ENCODE data around the gene GGCT.
"Not testable (repeated sequence)": the region's sequence is repeated elsewhere in the genome, so short reads cannot be mapped to it uniquely, and the experiment has no call there.

Gene GGCT

GRCh38 chr7:30491417-30491816, 13.2 kb downstream of the GGCT start:
- FAIRE-seq: no peak
- no peak for TF ChIP-seq POLR2AphosphoS5 (IDR thresholded peaks at IDR 0.05; ENCODE audit: low read depth, low read length)
- DNase-seq (ENCODE audit: insufficient read length, low spot score): no peak

DNA sequence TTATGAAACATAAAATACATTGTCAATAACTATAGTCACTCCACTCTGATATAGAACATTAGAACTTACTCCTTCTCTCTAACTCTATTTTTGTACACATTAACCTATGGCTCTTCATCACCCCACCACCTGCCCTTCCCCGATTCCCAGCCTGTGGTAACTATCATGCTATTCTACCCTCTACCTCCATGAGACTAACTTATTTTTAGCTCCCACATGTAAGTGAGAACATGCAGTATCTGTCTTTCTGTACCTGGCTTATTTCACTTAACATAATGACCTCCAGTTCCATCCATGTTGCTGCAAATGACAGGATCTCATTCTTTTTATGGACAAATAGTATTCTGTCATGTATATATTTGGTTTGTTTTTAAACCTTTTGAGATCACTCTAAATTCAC, 17.3 kb downstream of the GGCT start:
- no peak for FAIRE-seq
- TF ChIP-seq POLR2A (IDR thresholded peaks at IDR 0.05; ENCODE audit: low read depth, low read length): no peak
- TF ChIP-seq POLR2AphosphoS5 (IDR thresholded peaks at IDR 0.05; ENCODE audit: low read depth, low read length): no peak
- no peak for TF ChIP-seq SPI1 (IDR thresholded peaks at IDR 0.05; ENCODE audit: low read depth, low read length)
- TF ChIP-seq TAF1 (IDR thresholded peaks at IDR 0.05; ENCODE audit: low read depth, low read length): no peak
- no peak for TF ChIP-seq PAX5 (IDR thresholded peaks at IDR 0.05; ENCODE audit: insufficient read depth, low read length, severe bottlenecking)
- no peak for TF ChIP-seq POU2F2 (IDR thresholded peaks at IDR 0.05; ENCODE audit: low read depth, low read length)
- DNase-seq (ENCODE audit: insufficient read length, low spot score): no peak

DNA sequence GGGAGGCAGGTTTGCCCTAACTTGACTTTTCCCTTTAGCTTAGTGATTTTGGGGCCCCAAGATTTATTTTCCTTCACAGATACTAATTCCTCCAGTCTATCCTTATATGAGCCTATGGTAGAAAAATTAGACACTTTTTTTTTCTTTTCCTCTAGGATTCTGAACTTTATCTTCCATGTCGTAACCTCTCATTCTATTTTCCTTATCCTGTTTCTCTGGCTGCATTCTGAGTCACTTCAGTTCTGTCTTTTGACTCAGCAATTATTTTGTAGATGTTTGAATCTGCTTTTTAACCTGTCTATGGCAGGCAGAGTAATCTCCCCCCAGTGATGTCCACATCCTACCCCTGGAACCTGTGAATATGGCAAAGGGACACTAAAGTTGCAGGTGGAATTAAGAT, 19.0 kb downstream of the GGCT start:
- FAIRE-seq (no peak), DNase-seq (ENCODE audit: insufficient read length, low spot score) (no peak)
- TF ChIP-seq SPI1 (IDR thresholded peaks at IDR 0.05; ENCODE audit: low read depth, low read length): no peak
- TF ChIP-seq POLR2A (IDR thresholded peaks at IDR 0.05; ENCODE audit: low read depth, low read length): no peak
- no peak for TF ChIP-seq PAX5 (IDR thresholded peaks at IDR 0.05; ENCODE audit: insufficient read depth, low read length, severe bottlenecking)
- TF ChIP-seq POU2F2 (IDR thresholded peaks at IDR 0.05; ENCODE audit: low read depth, low read length): no peak
- no peak for TF ChIP-seq TAF1 (IDR thresholded peaks at IDR 0.05; ENCODE audit: low read depth, low read length)
- TF ChIP-seq POLR2AphosphoS5 (IDR thresholded peaks at IDR 0.05; ENCODE audit: low read depth, low read length): no peak

GRCh38 chr7:30481416-30481815, 23.2 kb downstream of the GGCT start:
- DNase-seq (ENCODE audit: insufficient read length, low spot score); FAIRE-seq: not testable (repeated sequence)

DNA sequence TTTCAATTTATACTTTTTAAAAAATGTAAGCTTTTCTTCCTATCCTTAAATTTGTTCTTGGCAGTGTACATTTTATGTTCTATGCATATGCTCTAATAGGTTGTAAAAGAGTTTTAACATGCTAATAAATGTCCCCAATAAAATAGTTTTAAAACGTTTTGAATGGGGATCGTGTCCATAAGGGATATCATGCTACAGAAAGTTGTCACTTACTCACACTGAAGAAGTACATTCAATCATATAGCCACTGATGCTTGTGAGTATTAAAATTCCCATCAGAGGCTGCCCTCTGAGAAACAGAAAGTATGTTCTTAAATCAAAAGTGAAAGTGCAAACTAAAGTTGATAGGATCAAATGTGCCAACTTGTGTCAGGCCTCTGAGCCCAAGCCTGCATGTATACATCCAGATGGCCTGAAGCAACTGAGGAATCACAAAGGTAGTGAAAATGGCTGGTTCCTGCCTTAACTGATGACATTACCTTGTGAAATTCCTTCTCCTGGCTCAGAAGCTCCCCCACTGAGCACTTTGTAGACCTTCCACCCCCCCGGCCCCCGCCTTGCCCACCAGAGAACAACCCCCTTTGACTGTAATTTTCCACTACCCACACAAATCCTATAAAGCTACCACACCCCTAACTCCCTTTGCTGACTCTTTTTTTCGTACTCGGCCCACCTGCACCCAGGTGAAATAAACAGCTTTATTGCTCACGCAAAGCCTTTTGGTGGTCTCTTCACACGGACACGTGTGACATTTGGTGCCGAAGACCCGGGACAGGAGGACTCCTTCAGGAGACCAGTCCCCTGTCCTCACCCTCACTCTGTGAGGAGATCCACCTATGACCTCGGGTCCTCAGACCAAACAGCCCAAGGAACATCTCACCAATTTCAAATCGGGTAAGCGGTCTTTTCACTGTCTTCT, 25.2 kb downstream of the GGCT start:
- no peak for TF ChIP-seq POLR2A (IDR thresholded peaks at IDR 0.05; ENCODE audit: low read depth, low read length)
- TF ChIP-seq PAX5 (IDR thresholded peaks at IDR 0.05; ENCODE audit: insufficient read depth, low read length, severe bottlenecking): no peak
- TF ChIP-seq SPI1 (IDR thresholded peaks at IDR 0.05; ENCODE audit: low read depth, low read length): no peak
- FAIRE-seq (no peak), DNase-seq (ENCODE audit: insufficient read length, low spot score) (no peak)

DNA sequence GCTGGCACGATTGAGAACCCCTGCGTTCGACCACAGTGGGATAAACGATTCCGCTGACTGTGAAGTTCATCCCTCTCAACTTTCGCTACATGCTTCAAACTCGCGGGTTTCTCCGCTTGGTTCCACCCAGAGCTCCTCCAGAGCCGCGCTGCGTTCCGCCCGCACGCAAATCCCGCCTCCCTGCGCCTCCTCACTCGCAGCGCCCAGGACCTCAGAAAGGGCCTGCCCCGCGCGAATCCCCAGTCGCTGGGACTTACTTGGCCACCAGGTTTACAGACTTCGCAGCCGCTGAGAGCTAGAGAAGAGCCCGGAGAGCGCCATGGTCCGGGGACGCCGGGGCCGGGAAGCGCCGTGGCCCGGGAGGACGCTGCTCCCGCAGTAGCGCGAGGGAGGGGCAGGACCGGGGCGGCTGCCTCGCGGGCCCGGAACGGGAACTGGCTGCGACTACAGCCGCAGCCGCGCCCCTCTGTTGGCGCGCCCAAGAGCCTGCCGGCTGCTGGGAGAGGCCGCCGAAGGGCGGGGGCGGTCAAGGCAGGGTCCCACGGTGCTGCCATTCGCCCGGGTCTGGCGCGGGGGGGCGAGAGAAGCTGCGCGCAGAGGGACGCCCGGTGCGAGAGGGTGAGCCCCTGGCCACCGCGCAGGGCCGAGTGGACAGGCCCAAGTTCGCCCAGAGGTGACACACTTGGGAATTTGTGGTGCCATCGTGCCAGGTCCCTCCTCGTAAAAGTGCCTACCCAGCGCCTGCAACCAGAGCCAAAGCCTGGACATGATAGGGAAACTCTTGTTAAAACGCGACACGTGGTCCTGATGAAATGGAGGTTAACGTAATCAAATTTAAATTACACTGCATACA, 26.1 kb downstream of the GGCT start, which contains the start of gene NOD1:
TSS of gene NOD1 (minus strand) at position 436 of the 853 bp plus-strand sequence. CDS start 21,863 bp downstream, outside the sequence.
- TF ChIP-seq POLR2A (IDR thresholded peaks at IDR 0.05; ENCODE audit: low read depth, low read length): 0 out of 2 replicates have a peak, but pooled peaks have one; percentile 50
- no peak for TF ChIP-seq POU2F2 (IDR thresholded peaks at IDR 0.05; ENCODE audit: low read depth, low read length)
- no peak for TF ChIP-seq POLR2AphosphoS5 (IDR thresholded peaks at IDR 0.05; ENCODE audit: low read depth, low read length)
- TF ChIP-seq PAX5 (IDR thresholded peaks at IDR 0.05; ENCODE audit: insufficient read depth, low read length, severe bottlenecking): no peak
- TF ChIP-seq SPI1 (IDR thresholded peaks at IDR 0.05; ENCODE audit: low read depth, low read length): peak; percentile 55
- no peak for TF ChIP-seq TAF1 (IDR thresholded peaks at IDR 0.05; ENCODE audit: low read depth, low read length)
- FAIRE-seq: peak; percentile 88
- DNase-seq (ENCODE audit: insufficient read length, low spot score): peak; percentile 74

- no peak for TF ChIP-seq PAX5 (IDR thresholded peaks at IDR 0.05; ENCODE audit: insufficient read depth, low read length, severe bottlenecking)
- no peak for TF ChIP-seq SPI1 (IDR thresholded peaks at IDR 0.05; ENCODE audit: low read depth, low read length)
- TF ChIP-seq POLR2AphosphoS5 (IDR thresholded peaks at IDR 0.05; ENCODE audit: low read depth, low read length): no peak
- no peak for TF ChIP-seq POLR2A (IDR thresholded peaks at IDR 0.05; ENCODE audit: low read depth, low read length)
- no peak for TF ChIP-seq POU2F2 (IDR thresholded peaks at IDR 0.05; ENCODE audit: low read depth, low read length)
- TF ChIP-seq TAF1 (IDR thresholded peaks at IDR 0.05; ENCODE audit: low read depth, low read length): no peak
- DNase-seq (ENCODE audit: insufficient read length, low spot score): no peak
Measured at GRCh38 chr7:30476459-30477145, 28.0 kb downstream of the GGCT start.

GRCh38 chr7:30475580-30475979, 29.0 kb downstream of the GGCT start:
- FAIRE-seq: peak; percentile 71
- no peak for DNase-seq (ENCODE audit: insufficient read length, low spot score)
- TF ChIP-seq POLR2AphosphoS5 (IDR thresholded peaks at IDR 0.05; ENCODE audit: low read depth, low read length): no peak
- TF ChIP-seq PAX5 (IDR thresholded peaks at IDR 0.05; ENCODE audit: insufficient read depth, low read length, severe bottlenecking): no peak
- no peak for TF ChIP-seq SPI1 (IDR thresholded peaks at IDR 0.05; ENCODE audit: low read depth, low read length)
- no peak for TF ChIP-seq TAF1 (IDR thresholded peaks at IDR 0.05; ENCODE audit: low read depth, low read length)
- no peak for TF ChIP-seq POU2F2 (IDR thresholded peaks at IDR 0.05; ENCODE audit: low read depth, low read length)
- no peak for TF ChIP-seq POLR2A (IDR thresholded peaks at IDR 0.05; ENCODE audit: low read depth, low read length)

More at GRCh38 chr7:30476459-30477145, 28.0 kb downstream of the GGCT start:
- FAIRE-seq: peak; percentile 20

GRCh38 chr7:30474893-30475292, 29.7 kb downstream of the GGCT start:
- no peak for TF ChIP-seq POLR2AphosphoS5 (IDR thresholded peaks at IDR 0.05; ENCODE audit: low read depth, low read length)
- TF ChIP-seq SPI1 (IDR thresholded peaks at IDR 0.05; ENCODE audit: low read depth, low read length): no peak
- TF ChIP-seq TAF1 (IDR thresholded peaks at IDR 0.05; ENCODE audit: low read depth, low read length): no peak
- no peak for TF ChIP-seq POLR2A (IDR thresholded peaks at IDR 0.05; ENCODE audit: low read depth, low read length)
- TF ChIP-seq POU2F2 (IDR thresholded peaks at IDR 0.05; ENCODE audit: low read depth, low read length): no peak
- no peak for TF ChIP-seq PAX5 (IDR thresholded peaks at IDR 0.05; ENCODE audit: insufficient read depth, low read length, severe bottlenecking)
- no peak for FAIRE-seq
- no peak for DNase-seq (ENCODE audit: insufficient read length, low spot score)
